Esophagus muscularis mucosa (tissue), 4 donors: ENCODE measurements around the gene TP53AIP1. TPM values are rescaled to one million over a fixed set of nuclear protein-coding genes. Genes with fewer than 3 reads are reported as not detected.

Experiments used
- DNase-seq: peaks from one replicate; pipeline ENCODE4 v3.0.0-alpha.2; 2017; ENCODE audit errors: extremely low spot score
- H3K27ac ChIP-seq, 4 donors: fragments of 200-600 bp; sonication (generic); replicated peaks in 1 of 4; 1 replicate in 3 of 4; 2 replicates in 1 of 4; pipeline ENCODE4 v1.5.1; 2016 to 2019; ENCODE audit warnings: mild to moderate bottlenecking in 1 of 4
- H3K27me3 ChIP-seq, 4 donors: fragments of 200-600 bp; sonication (generic); one replicate each; pipeline versions ENCODE4 v1.5.1 to v1.6.0; 2016 to 2019
- H3K36me3 ChIP-seq, 4 donors: fragments of 200-600 bp; sonication (generic); one replicate each; pipeline ENCODE4 v1.5.1; 2016 to 2019
- H3K4me1 ChIP-seq, 4 donors: fragments of 200-600 bp; sonication (generic); one replicate each; pipeline ENCODE4 v1.5.1; 2016 to 2019
- H3K4me3 ChIP-seq, 4 donors: fragments of 200-600 bp; sonication (generic); 1 replicate in 2 of 4; 2 replicates in 2 of 4; pipeline ENCODE4 v1.5.1; 2016 to 2019; ENCODE audit warnings: mild to moderate bottlenecking in 4 of 4, moderate library complexity in 1 of 4
- H3K9me3 ChIP-seq, 4 donors: fragments of 200-600 bp; sonication (generic); 1 replicate in 3 of 4; 2 replicates in 1 of 4; pipeline ENCODE4 v1.5.1; 2016 to 2019
- EP300 ChIP-seq: sonication (generic); formaldehyde crosslinking; IDR thresholded peaks from one replicate; pipeline ENCODE4 v1.6.1; 2017; ENCODE audit warnings: antibody characterized with exemption
- POLR2A ChIP-seq: fragments of 450-650 bp; IDR thresholded peaks from one replicate; pipeline ENCODE4 v1.6.1; 2017; ENCODE audit warnings: antibody characterized with exemption, moderate library complexity, mild to moderate bottlenecking, low read depth
- POLR2AphosphoS5 ChIP-seq, 2 donors: sonication (generic); formaldehyde crosslinking; IDR thresholded peaks; one replicate each; pipeline ENCODE4 v1.6.1; 2017; ENCODE audit warnings: antibody characterized with exemption in 2 of 2
- WGBS: methylation state at CpG from one replicate; pipeline ENCODE4 v1.1.5; 2018; 5-methylcytosine and 5-hydroxymethylcytosine counted together
- intact Hi-C: fragments of 100-400 bp; cut with DNase I; formaldehyde crosslinking; loops from one replicate; pipeline ENCODE4 v1.15.1; 2023
- total RNA-seq, 4 donors: library from RNA; depleted of rRNA; stranded (reverse); fragments of >200 nt; gene quantifications; one replicate each; pipeline versions ENCODE4 v1.1.0 to v1.2.1, GENCODE V29; 2016
- TF ChIP-seq, protein P1 (sequence below), 3 experiments: fragments of 200-600 bp in 2 of 3; fragments of 450-650 bp in 1 of 3; sonication (generic) in 2 of 3; IDR thresholded peaks; one replicate each; pipeline ENCODE4 v1.5.1; 2017 to 2019; ENCODE audit warnings: antibody characterized with exemption in 3 of 3, mild to moderate bottlenecking in 2 of 3, moderate library complexity in 1 of 3

TP53AIP1 gene
- total RNA-seq, 4 donors from 2014 or later, result 0.57 TPM; not detected in 3

DNA sequence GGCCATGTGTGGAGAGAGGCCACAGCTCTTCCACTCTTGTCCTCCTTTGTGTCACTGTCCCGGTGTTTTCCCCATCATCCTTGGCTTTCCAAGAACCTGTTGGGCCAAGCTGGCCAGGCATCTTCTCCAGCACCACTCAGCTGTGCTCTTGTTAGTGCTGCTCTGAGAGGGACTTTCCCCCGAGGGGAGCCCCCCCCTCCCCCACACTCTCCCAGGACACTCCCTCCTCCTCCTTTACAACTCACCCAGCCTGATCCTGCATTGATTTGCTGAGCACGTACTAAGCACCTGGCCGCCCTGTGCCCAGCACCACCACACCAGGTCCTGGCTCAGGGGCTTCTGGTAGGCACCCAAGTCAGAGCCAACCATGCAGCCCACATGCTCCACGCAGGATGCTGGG is 13.2 kb downstream of the TP53AIP1 start:
- 72% methylated on average over 3 of the region's 5 CpGs for WGBS

DNA sequence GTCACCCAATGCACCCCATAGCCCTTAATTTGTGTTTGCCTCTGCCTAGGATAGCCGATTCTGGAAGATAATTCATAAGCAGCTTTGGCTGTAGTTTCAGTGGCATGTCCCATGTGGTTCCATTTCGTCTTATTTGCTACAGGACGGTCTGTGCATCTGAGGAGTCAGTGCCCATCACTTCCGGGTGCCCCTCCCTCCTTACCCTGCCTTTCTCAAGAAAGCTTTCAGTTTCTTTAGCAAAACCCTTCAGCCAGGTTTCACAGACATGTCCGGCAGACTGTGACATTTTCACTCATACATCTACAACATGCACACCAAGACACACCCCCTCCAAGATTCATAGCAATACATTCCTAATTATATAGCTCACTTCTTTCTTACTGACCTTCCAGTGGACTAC is 14.3 kb downstream of the TP53AIP1 start:
- peaks cover 0 to 18% (median 3%) of the 10 kb centered on the region in 4 donors for H3K27me3 ChIP-seq
- no peak overlapping the region for H3K4me3 ChIP-seq
- DNase-seq, result no peak
- H3K9me3 ChIP-seq, result no peaks in the 10 kb centered on the region
- WGBS, result 49% methylated on average over 5 of the region's 5 CpGs
- TF ChIP-seq, protein P1, sequence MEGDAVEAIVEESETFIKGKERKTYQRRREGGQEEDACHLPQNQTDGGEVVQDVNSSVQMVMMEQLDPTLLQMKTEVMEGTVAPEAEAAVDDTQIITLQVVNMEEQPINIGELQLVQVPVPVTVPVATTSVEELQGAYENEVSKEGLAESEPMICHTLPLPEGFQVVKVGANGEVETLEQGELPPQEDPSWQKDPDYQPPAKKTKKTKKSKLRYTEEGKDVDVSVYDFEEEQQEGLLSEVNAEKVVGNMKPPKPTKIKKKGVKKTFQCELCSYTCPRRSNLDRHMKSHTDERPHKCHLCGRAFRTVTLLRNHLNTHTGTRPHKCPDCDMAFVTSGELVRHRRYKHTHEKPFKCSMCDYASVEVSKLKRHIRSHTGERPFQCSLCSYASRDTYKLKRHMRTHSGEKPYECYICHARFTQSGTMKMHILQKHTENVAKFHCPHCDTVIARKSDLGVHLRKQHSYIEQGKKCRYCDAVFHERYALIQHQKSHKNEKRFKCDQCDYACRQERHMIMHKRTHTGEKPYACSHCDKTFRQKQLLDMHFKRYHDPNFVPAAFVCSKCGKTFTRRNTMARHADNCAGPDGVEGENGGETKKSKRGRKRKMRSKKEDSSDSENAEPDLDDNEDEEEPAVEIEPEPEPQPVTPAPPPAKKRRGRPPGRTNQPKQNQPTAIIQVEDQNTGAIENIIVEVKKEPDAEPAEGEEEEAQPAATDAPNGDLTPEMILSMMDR (IDR thresholded peaks at IDR 0.05), result no peak
- TF ChIP-seq EP300 (no peak), POLR2A (no peak), POLR2AphosphoS5 (IDR thresholded peaks at IDR 0.05) (no peak)
- H3K4me1 ChIP-seq, result no peaks in the 10 kb centered on the region
- intact Hi-C loops, result no loop called here
- H3K27ac ChIP-seq, result no peak overlapping the region
- H3K36me3 ChIP-seq, result no peaks in the 10 kb centered on the region

More for the DNA sequence above, 13.2 kb downstream of the TP53AIP1 start:
- intact Hi-C loops, result no loop called here
- H3K4me3 ChIP-seq, result no peak overlapping the region
- peaks cover 0 to 18% (median 3%) of the 10 kb centered on the region in 4 donors for H3K27me3 ChIP-seq
- H3K27ac ChIP-seq, result no peak overlapping the region
- no peaks in the 10 kb centered on the region for H3K36me3 ChIP-seq
- TF ChIP-seq POLR2A (no peak), EP300 (no peak), POLR2AphosphoS5 (IDR thresholded peaks at IDR 0.05) (no peak)
- TF ChIP-seq, protein P1 (IDR thresholded peaks at IDR 0.05), result no peak
- no peaks in the 10 kb centered on the region for H3K4me1 ChIP-seq
- DNase-seq, result no peak
- H3K9me3 ChIP-seq, result no peaks in the 10 kb centered on the region

DNA sequence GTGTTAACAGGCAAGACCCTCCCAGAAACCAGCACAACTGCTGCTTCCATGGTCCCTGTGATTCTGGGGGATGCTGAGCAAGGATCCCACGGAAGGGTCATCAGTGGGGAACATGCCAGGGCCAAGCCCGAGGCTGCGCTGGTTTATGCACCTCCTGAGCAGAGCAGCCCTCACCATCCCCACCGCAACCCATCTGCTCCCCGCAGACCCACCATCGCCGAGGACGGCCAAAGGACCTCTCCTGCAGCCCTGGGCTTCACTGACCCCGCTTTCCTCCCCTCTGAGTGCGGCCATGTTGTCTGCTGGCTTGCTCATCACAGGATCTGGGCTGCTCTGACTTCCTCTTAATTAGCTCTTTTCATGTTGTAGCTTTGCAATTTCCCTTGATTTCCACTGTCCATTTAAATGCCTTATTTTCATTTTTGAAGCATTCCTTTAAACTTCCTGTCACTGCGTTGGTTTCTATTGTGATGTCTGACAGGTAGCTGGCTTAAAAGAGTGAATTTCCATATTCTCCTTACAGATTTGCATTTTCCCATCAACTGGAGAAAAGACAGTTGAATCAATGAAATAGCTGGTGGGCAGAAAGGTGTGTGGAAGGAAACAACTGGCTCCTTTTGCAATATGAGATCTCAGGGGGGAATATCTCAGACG is 14.9 kb downstream of the TP53AIP1 start:
- TF ChIP-seq POLR2AphosphoS5 (IDR thresholded peaks at IDR 0.05), result no peak
- no peak for TF ChIP-seq POLR2A
- DNase-seq, result no peak
- H3K4me1 ChIP-seq, result no peaks in the 10 kb centered on the region
- no peak overlapping the region for H3K27ac ChIP-seq
- H3K36me3 ChIP-seq, result no peaks in the 10 kb centered on the region
- 73% methylated on average over 8 of the region's 12 CpGs for WGBS
- H3K27me3 ChIP-seq, result peaks cover 0 to 15% (median 3%) of the 10 kb centered on the region in 4 donors
- no peaks in the 10 kb centered on the region for H3K9me3 ChIP-seq
- intact Hi-C loops, result no loop called here
- H3K4me3 ChIP-seq, result no peak overlapping the region

DNA sequence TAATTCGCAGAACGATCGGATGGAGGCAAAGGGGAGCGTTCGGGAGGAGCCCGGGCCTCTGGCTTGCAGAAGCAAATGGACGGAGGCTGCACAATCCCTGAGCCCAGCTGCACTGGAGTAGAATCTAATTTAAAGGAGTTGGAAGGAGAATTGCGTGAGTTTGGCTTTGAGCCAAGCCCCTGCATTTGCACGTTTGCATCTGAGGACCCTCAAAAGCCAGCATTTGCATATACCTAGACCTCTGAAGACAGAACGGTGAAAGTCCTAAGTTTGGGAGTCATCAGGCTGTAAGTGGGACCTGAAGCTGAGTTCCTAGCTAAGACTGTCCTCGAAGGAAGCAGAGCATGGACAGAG is 15.6 kb downstream of the TP53AIP1 start:
- no peaks in the 10 kb centered on the region for H3K4me1 ChIP-seq
- 72% methylated on average over 11 of the region's 11 CpGs for WGBS
- intact Hi-C loops, result no loop called here
- DNase-seq, result no peak
- H3K27me3 ChIP-seq, result peaks cover 0 to 12% (median 3%) of the 10 kb centered on the region in 4 donors
- TF ChIP-seq POLR2AphosphoS5 (IDR thresholded peaks at IDR 0.05) (no peak), EP300 (no peak), POLR2A (no peak)
- TF ChIP-seq, protein P1 (IDR thresholded peaks at IDR 0.05), result no peak
- H3K4me3 ChIP-seq, result no peak overlapping the region
- no peaks in the 10 kb centered on the region for H3K9me3 ChIP-seq
- no peaks in the 10 kb centered on the region for H3K36me3 ChIP-seq
- H3K27ac ChIP-seq, result no peak overlapping the region

DNA sequence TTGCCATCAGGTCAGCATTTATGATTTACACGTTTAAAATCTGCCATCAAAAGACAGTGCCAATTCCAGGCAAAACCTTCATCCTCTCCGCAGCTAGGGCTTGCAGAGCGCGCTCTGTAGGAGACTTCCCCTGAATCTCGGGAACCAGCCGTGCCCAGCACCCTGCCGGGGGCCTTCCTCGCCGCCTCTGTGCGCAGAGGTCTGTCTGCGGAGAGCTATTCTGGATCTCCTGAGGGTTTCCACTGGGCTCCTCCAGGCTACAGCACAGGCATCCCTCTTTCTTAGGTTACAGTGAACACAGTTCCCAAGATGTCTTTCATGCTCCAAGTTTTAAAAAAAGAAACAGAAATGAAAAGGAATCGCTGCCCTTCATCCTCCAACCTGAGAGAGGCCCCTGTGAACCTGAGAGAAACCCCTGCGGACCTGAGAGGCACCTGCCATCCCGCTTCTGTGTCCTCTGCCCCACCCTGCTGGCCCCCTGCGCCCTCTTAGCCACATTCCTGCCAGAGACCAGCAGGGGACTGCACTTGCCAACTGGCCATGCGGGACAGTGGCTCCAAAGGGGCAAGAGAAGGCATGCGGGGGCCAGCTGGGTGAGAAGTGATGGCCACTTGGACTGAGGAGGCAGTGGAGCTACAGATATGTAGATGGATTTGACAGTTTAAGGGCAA is 16.1 kb downstream of the TP53AIP1 start:
- intact Hi-C loops, result no loop called here
- Histone ChIP-seq H3K27me3 (peaks cover 0 to 10% (median 3%) of the 10 kb centered on the region in 4 donors), H3K27ac (no peak overlapping the region), H3K4me1 (no peaks in the 10 kb centered on the region), H3K9me3 (no peaks in the 10 kb centered on the region), H3K36me3 (no peaks in the 10 kb centered on the region), H3K4me3 (no peak overlapping the region)
- DNase-seq, result no peak
- WGBS, result 81% methylated on average over 16 of the region's 17 CpGs
- TF ChIP-seq, protein P1 (IDR thresholded peaks at IDR 0.05), result no peak
- no peak for TF ChIP-seq POLR2A
- no peak for TF ChIP-seq EP300
- no peak for TF ChIP-seq POLR2AphosphoS5 (IDR thresholded peaks at IDR 0.05)
